ENCODE measurements around the gene SORBS2.

Gene SORBS2

DNA sequence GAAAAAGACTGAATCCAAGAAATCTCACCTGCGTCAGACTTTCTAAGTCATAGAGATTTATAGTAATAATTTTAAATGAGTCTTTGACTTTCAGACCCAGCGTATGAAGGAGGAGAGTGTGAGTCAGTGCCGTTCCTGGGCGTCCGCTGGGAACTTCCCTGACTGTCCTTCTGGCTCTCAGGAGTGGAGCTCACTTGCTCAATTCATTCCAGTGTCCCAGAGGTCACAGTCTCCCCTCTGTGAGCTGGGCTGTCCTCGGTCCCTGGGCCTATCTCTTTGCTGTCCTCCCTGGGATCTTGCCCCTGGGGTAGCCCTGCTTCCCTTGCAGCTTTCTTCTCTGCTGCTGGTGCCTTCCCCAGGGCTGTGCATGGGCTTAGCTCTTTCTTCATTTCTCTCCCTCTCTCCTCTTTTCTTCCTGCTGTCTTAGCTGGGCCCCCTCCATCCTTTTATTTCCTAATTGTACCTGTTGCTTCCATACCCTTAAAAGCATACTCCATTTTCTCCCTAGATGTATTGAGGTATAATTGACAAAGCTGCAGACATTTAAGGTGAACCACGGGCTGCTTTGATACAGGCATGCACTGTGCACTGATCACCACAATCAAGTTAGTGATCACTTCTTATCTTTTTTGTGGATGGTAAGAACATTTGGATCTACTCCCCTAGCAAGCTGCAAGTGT lies 11.6 kb downstream of the SORBS2 start:
- no peak for DNase-seq (ENCODE audit: low read depth)

DNA sequence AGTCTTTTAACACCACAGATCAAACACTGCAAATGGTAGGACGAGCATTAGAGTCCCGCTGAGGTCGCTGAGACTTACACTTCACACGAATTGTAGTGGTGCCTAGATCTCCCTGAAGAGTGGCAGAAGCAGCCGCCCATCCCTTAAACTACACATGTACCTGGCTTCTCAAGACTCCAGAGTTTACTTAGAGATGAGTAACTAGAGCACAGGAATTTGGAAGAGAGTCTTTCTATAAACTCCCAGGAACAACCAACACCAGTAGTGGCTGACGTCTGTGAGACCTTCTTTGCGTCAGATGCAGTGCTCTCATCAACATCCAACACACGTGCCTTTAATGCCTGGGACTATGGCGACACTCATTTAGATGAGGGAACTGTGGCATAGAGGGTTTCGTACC lies 12.6 kb downstream of the SORBS2 start:
- DNase-seq (ENCODE audit: low read depth): no peak

DNA sequence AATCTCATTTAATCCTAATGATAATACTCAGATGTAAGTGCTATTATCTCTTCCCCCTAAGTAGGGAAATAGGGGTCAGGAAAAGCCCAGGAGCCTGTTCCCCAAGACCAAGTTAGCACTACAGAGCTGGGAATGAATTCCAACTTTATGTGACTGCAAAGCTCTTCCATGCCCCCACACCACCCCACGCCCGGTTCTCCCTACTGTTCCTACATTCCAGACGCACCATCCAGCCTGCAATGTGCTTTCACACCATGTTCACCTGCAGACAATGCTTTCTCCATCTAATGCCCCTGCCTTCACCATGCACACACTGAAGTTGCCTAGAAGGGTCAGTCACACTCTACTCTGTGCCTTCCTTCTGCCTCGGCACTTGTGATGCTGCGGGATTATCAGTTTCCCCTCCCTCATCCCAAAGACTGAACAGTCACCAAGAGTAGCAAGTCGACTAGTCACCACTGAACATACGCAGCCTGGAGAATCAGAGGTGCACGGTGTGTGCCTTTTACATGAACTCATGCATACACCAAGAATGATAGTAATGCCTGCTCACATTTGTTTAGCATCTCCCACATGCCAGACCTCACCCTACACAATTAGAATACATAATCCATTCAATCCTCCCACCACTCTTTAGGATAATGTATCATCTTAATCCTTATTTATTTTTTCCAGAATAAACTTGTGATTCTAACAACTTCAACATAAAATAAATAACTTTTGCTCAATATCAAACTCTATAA lies 14.2 kb downstream of the SORBS2 start:
- no peak for DNase-seq (ENCODE audit: low read depth)

DNA sequence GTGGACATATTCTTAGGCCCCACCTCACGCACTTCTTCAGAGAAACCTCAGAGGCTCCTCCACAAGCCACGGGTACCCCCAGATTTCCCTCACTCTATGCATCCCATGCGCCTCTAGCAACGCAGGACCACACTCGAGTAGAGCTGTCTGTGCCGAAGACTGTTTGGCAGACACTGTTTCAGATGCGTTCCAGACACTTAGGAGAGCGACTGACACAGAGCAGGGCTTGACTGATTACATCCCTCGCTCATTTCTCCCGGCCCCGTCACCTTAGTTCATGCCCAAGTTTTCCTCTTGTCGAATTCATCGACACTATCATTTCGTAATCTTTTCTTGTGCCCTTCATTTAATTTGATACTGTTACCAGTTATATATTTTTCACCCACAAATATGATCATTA lies 15.0 kb downstream of the SORBS2 start:
- DNase-seq (ENCODE audit: low read depth): no peak

DNA sequence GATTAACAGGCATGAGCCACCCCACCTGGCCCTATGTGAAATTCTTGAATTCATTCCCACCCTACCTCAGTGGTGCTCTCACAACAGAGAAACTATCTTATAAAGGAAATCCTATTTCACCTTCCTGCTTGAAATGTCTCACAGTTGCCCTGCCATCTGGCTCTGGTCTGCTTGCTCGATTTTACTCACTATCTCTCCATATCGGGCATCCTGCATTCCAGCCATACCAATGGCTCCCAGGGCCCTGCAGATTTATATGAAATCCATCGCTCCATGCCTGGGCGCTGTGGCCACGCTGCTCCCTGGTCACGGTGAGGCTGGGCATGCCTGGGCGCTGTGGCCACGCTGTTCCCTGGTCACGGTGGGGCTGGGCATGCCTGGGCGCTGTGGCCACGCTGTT lies 15.8 kb downstream of the SORBS2 start:
- DNase-seq (ENCODE audit: low read depth): no peak

DNA sequence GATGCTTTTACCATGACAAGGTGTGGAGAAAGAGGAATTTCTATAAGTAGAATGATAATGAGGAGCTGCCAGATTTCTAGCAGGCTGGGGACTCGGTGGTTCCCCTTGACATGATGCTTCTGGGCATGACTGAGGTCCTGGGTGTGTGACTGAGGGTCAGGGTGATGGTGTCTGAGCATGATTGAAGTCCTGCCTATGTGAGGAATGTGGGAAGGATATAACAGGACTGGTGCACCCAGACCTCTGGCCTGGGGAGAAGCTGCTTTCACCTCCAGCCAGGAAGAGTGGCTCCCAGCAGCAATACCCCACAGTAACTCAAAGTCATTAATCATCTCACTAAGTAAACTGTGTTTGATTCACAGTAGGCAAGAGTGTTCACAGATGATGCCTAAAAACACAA lies 17.4 kb downstream of the SORBS2 start:
- no peak for DNase-seq (ENCODE audit: low read depth)

DNA sequence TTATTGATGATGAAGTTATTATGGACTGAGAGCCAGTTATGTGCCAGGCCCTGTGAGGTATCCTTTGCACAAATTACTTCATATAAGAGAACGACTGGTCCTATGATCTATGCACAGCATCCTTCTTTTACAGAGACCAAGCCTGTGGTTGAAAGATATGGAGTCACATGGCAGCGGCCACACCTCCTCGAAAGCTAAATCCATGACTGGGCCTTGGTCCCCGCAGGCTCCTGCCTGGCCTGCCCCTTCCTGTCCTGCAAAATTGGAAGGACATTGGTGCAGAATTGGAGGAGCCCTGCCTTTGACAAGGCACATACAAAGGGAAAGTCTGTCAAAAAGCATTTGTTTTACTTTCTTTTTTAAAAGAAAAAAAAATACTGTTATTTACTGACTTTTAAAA lies 18.3 kb downstream of the SORBS2 start:
- DNase-seq (ENCODE audit: low read depth): no peak

DNA sequence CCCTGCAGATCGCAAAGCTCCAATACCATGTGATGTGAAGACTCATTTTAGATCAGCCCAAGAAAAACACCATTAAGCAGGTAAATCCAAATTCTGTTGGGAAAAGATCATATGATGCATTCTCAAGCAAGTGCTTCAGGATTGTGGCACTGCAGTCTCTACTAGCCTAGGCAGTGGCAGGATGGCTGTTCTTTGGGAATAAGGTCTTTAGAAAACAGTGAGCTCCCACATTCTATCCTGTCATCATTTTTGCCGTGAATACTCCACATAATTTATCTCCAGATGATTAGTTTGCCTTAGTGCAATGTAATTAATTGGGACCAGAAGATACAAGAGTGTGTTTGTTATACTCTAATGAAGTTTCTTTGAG lies 18.9 kb downstream of the SORBS2 start:
- no peak for DNase-seq (ENCODE audit: low read depth)

DNA sequence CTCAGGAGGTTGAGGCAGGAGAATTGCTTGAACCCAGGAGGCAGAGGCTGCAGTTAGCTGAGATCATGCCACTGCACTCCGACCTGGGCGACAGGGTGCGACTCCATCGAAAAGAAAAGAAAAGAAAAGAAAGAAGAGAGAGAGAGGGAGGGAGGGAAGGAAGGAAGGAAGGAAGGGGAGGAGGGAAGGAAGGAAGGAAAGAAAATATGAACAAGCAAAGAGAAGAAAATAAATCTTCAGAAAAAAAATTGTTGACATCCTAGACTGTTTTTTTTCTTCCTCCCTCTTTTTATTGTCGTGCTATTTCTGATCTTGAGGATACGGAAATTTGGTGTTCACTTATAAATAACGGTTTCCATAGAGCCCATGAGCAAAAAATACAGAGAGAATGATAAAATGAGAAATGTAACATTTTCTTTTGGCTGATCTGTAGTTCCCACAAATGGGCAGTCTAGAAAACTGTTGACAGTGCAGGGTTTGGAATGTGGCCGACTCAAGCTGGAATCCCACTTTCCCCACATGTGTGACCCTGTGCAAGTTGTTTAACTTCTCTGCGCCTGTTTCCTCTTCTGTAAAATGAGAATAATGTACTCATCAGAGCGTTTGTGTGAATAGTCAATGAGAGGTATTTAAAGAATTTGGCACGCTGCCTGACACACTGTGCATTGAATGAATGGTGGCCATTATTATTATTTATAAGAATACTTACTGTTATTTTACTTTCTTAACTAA lies 19.4 kb downstream of the SORBS2 start:
- no peak for DNase-seq (ENCODE audit: low read depth)

DNA sequence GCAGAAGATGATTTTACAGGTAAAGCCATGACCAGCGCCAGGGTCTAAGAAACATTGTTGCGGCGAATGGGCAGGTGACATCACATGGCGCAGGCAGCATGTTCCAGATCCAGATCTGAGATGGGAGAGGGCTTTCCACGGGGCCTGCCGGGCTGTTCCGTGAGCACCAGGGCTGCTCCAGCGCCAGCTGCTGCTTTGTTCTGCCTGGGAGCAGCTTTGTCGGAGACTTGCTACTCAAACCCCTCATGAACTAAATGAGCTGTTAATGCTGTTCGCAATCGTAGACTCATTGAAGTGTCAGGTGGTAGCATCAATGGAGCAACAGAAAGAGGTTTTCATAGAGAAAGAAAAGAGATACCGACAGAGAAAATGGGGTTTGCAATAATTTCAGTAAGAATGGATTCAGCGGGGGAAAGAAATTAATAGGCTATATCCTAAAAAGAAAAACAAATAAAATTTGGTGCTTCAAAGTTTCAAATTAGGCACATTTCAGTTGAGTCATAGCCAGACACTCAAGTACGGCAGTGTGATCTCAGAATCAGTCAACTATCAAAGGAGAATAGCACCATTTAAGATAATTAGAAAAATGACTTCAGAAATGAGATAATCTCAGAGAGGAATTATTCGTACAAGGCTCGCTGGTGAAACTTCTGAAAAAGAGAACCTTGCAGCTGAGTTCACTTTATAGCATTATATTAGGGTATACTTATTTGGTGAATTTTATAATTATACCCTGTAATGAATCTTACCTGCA lies 23.9 kb downstream of the SORBS2 start:
- DNase-seq (ENCODE audit: low read depth): no peak

DNA sequence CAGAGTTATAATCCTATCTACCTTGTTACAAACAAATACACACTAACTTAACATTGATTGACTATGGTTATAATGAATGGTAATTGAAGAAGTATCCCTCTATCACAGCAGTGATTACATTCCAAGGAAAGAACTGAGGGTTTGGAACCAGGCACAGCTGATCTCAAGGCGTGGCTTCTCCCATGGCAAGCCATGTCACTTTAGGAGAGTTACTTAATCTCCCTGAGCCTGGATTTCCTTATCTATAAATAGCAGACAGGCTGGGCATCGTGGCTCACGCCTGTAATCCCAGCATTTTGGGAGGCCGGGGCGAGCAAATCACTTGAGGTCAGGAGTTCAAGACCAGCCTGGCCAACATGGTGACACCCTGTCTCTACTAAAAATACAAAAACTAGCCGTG lies 25.6 kb downstream of the SORBS2 start:
- no peak for DNase-seq (ENCODE audit: low read depth)

DNA sequence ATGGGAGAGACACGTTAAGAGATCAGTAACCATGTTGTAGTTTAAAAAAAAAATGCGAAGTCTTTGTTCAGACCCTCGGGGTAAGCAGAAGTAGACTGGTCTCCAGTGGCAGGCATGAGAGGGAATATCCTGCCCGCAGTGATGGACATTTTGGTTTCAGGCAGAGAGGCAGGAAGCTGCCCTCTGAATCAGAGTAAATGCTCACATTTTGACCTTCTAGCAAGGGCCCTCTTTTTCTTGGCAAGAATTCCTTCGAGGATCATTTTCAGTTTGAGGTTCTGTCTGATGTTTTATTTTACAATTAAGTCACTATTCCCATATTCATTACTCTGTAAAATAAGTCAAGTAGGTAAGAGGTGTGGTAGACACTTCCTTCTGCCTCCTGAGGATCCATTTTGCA lies 28.4 kb downstream of the SORBS2 start:
- no peak for DNase-seq (ENCODE audit: low read depth)

DNA sequence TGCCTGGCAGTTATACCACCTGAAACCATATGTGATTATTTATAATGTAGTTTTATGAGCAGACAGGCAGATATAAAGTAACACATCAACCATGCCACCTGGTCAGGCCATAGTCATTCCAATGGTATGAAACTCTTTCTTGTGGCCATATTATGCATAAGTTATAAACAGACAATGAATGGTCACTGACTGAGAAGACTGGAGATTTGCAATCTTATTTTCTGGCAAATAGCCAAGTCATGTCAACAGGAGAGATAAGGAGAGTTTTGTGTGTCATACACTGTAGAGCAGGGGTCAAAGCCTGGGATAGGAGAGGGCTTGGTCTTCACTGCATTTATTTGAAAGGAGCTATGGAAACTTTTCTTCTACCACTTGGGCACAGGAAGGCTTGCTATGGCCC lies 29.5 kb downstream of the SORBS2 start:
- DNase-seq (ENCODE audit: low read depth): no peak

DNA sequence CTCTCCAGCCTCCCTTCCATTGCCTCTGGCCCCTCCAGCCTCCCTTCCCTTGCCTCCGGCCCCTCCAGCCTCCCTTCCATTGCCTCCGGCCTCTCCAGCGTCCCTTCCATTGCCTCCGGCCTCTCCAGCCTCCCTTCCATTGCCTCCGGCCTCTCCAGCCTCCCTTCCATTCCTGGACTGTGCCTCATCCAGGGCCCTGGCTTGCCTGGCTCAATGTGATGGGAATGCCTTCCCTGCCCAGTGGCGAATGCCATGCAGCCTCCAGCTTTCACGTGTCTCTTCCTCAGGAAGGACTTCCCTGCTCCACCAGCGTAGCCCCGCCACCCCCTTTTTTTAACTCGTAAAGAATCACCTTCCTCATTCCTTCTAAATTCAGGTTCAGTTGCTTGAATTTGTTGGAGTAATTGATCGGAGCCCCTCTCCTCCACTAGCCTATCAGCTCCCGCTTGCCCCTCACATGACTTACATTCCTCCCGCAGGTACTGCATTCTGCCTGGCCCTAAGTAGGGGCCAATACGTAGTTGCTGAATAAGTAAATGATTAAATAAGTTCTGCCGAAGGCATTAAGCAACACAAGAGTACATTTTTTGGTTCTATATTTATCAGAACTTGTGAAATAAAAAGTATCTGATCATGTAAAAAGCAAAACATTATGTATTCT lies 30.3 kb downstream of the SORBS2 start:
- DNase-seq (ENCODE audit: low read depth): no peak

DNA sequence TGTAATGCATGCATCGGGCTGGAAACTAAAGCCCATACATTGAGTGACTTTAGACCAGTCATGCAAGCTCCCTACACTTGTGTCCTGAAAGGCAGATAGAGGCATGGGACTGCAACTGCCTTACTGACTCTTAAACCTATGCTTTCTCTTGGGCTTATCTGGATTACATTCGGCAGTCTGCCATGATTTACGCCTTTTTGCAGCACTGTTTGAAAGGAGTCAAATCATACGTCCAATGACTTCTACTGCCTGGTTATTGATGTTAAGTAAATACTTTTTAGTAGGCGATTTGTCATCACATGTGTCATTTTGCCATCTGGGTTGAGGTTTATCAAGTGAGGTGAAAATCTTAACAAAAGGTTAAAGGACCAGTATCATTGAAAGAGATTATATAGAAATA lies 31.5 kb downstream of the SORBS2 start:
- DNase-seq (ENCODE audit: low read depth): no peak

DNA sequence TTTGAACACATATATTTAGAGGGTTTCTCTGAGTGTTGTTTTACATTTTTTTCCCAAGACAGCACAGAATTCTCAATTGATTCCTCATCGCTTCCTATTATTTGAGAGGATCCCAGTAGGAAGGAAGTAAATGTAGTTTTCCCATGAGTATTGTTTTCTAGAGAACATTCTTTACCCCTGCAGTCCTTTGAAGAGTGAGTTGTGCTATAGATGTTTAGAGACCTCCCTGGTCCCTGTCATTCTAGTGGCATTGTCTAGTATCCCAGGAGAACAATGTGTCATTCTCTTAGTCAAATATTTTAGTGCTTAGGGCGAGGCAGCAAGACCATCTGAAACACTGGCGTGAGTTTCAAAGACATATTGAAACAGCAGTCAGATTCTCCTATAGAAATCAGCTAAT lies 32.5 kb downstream of the SORBS2 start:
- DNase-seq (ENCODE audit: low read depth): no peak

DNA sequence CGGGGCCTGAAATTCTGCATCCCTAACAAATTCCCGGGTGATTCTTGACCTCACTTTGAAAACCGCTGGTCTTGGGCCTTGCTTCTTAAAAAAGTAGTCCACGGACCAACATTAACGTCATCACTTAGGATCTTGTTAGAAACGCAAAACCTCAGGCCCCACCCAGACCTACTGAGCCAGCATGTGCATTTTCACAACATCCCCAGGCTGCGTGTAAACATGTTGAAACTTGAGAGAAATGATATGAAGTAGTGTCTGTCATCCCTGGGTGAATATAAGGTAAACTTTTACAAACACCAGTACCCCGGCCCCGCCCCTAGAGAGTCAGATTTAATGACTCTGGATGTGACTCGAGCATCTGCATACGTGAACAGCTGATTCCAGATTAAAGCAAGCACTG lies 33.7 kb downstream of the SORBS2 start:
- DNase-seq (ENCODE audit: low read depth): no peak

DNA sequence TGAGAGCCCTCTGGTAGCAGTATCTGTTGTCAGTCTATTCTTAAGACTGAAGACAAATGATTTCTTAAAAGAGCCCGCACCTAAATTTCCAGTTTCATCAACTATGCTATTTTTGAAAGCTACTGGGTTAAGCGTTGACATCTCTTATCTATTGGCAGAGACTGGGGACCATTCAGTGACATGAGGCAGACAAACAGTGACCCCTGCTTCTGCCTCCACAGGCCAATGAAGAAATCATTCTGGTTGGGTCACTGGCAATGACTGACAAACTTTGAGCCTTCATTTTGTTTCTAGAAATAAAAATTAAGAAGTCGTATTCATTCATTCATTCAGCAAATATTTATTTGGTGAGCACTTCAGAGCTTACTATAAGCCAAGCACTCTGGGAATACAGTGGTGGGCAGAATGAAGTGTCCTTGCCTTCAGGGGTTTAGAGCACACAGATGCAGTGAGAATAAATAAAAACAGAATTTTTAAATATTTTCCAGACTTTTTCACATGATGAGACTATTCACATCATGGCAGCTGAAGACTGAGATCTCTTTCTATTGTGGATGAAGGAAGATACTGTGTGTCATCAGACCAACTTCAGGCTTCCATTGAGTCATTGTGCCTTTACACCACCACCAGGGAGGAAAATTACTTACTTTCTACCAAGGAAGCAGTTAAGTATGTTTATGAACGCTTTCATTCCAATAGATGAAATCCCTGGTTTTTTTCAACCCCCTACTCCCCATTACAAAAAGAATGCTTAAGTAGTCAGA lies 36.0 kb downstream of the SORBS2 start:
- no peak for DNase-seq (ENCODE audit: low read depth)

DNA sequence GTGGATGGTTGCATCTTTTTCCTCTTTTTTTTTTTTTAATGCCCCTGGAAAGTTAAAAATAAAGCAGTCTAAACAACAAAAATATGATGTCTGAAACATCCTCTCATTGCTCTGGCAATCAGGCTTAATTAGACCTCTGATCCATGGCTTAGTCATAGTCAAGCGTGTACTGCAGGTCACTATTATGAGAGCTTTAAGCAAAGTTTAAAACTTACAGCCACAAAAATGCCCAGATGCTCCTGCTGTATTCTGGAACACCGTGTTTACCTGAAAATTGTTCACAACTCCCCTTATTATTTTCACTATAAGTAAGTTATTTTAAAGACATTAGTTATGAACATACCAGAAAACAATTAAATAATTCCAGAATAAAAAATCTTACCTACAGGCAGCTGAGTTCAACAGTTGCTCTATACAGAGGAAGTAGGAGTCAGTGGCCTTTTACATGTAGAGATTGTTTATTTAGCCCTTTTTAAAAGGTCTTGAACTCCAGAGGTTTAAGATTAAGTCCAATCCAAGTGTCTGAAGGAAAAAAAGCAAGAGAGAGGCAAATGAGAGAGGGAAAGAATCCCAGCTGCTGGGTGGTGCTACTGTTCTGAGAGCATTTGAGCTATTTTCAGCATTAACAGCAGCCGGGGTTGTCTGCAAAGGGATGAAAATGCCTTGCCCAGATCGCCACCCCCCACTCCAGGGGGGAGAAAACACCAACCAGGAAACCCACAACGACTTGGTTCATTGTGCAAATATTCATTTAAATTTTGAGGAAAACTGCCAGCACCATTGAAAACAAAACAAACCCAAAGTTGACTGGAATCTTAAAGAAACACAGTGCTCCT lies 36.9 kb downstream of the SORBS2 start:
- DNase-seq (ENCODE audit: low read depth): no peak

DNA sequence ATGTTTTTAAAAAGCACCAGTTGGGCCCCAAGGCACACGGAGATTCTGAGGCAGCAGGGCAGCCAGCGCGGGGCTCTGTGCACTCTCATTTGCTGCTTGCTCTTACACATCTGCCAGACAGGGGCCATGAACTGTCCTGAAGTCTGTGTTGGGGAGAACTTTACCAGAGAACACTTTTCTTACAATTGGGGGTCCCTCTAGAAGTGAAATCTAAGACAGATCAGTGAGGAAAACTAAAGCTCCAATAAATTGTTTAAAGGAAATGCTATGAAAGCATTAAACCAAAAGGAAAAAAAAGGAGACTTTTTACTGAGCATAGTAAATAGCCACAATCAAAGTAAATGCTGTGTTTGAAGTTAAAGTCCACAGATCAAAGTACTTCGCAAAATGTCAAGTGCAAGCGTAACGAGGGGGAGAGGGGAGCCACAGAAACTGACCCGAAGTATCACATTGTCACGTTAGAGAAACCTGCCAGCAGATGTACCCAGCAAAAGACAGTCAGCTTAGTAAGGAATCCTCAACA lies 37.8 kb downstream of the SORBS2 start:
- no peak for DNase-seq (ENCODE audit: low read depth)
